GM23338 (cell line): ENCODE measurements around the gene MR1. TPM values are rescaled to one million over a fixed set of nuclear protein-coding genes. Genes with fewer than 3 reads are reported as not detected.

Experiments
- ATAC-seq: fragments of 200-7000 bp; cut with Tn5 transposase; 3 replicates; pipeline ENCODE4 v1.9.1; 2020
- DNase-seq: peaks from one replicate; pipeline ENCODE4 v3.0.0-alpha.2; 2015; ENCODE audit warnings: low spot score
- H2AFZ ChIP-seq: fragments of 200-600 bp; sonication (generic); 2 replicates; pipeline ENCODE4 v1.8.0; 2016; ENCODE audit warnings: antibody characterized with exemption, mild to moderate bottlenecking, moderate library complexity
- H3F3A ChIP-seq: fragments of 200-600 bp; sonication (generic); replicated peaks from 2 replicates; pipeline ENCODE4 v1.8.0; 2017; ENCODE audit warnings: antibody characterized with exemption, mixed run types, low read depth
- H3K27ac ChIP-seq: fragments of 200-600 bp; sonication (generic); 2 replicates; pipeline ENCODE4 v1.6.1; 2016; ENCODE audit warnings: low read depth
- H3K27me3 ChIP-seq: fragments of 200-600 bp; sonication (generic); 2 replicates; pipeline ENCODE4 v1.8.0; 2016; ENCODE audit warnings: mild to moderate bottlenecking, mixed run types, moderate library complexity; ENCODE audit not compliant: insufficient read depth
- H3K36me3 ChIP-seq: fragments of 200-600 bp; sonication (generic); 2 replicates; pipeline ENCODE4 v1.8.0; 2016; ENCODE audit warnings: mild to moderate bottlenecking; ENCODE audit not compliant: insufficient read depth
- H3K4me1 ChIP-seq: fragments of 200-600 bp; sonication (generic); 2 replicates; pipeline ENCODE4 v1.8.0; 2016; ENCODE audit warnings: mild to moderate bottlenecking, moderate library complexity; ENCODE audit not compliant: insufficient read depth
- H3K4me2 ChIP-seq: fragments of 200-600 bp; sonication (generic); 2 replicates; pipeline ENCODE4 v1.7.1; 2017; ENCODE audit warnings: mixed run types
- H3K4me3 ChIP-seq: fragments of 200-600 bp; sonication (generic); 2 replicates; pipeline ENCODE4 v1.6.1; 2016; ENCODE audit warnings: mixed run types
- H3K79me2 ChIP-seq: fragments of 200-600 bp; sonication (generic); replicated peaks from 2 replicates; pipeline ENCODE4 v1.8.0; 2017; ENCODE audit warnings: mild to moderate bottlenecking; ENCODE audit not compliant: insufficient read depth
- H3K9me2 ChIP-seq: fragments of 200-600 bp; sonication (generic); 2 replicates; pipeline ENCODE4 v1.8.0; 2017; ENCODE audit not compliant: insufficient read depth
- H4K20me1 ChIP-seq: fragments of 200-600 bp; sonication (generic); replicated peaks from 2 replicates; pipeline ENCODE4 v1.8.0; 2017; ENCODE audit warnings: mild to moderate bottlenecking; ENCODE audit not compliant: insufficient read depth
- H3K27ac Mint-ChIP-seq: 2 replicates; pipeline ENCODE4 v1.8.0; 2020; ENCODE audit warnings: inconsistent platforms, mild to moderate bottlenecking, moderate library complexity, mixed read lengths
- H3K27me3 Mint-ChIP-seq: 3 replicates; pipeline ENCODE4 v1.8.0; 2022; ENCODE audit warnings: low read depth, mild to moderate bottlenecking, moderate library complexity, mixed read lengths, inconsistent platforms; ENCODE audit not compliant: insufficient read depth, poor library complexity
- H3K36me3 Mint-ChIP-seq: 3 replicates; pipeline ENCODE4 v1.8.0; 2021; ENCODE audit warnings: low read depth, mild to moderate bottlenecking, inconsistent platforms, moderate library complexity, mixed read lengths
- H3K4me1 Mint-ChIP-seq: 3 replicates; pipeline ENCODE4 v1.8.0; 2020; ENCODE audit warnings: mild to moderate bottlenecking, inconsistent platforms, mixed read lengths
- H3K4me3 Mint-ChIP-seq: 3 replicates; pipeline ENCODE4 v1.8.0; 2021; ENCODE audit warnings: moderate library complexity, mild to moderate bottlenecking, inconsistent platforms, mixed read lengths
- H3K9me3 Mint-ChIP-seq: 3 replicates; pipeline ENCODE4 v1.8.0; 2020; ENCODE audit warnings: moderate library complexity, mild to moderate bottlenecking, inconsistent platforms, mixed read lengths
- EZH2 ChIP-seq: fragments of 200-600 bp; sonication (generic); IDR thresholded peaks from one replicate; pipeline ENCODE4 v1.8.0; 2017; ENCODE audit warnings: antibody characterized with exemption, mild to moderate bottlenecking, low read depth; ENCODE audit not compliant: unreplicated experiment
- JUNB ChIP-seq: IDR thresholded peaks from one replicate; pipeline ENCODE4 v1.6.1; 2016; ENCODE audit warnings: antibody characterized with exemption; ENCODE audit not compliant: unreplicated experiment
- NANOG ChIP-seq: IDR thresholded peaks from 2 replicates; pipeline ENCODE4 v1.6.1; 2016; ENCODE audit warnings: antibody characterized with exemption, borderline replicate concordance
- POLR2AphosphoS5 ChIP-seq: IDR thresholded peaks from 2 replicates; pipeline ENCODE4 v1.6.1; 2016; ENCODE audit warnings: antibody characterized with exemption, low read depth
- STAT1 ChIP-seq: IDR thresholded peaks from one replicate; pipeline ENCODE4 v1.6.1; 2016; ENCODE audit warnings: antibody characterized with exemption; ENCODE audit not compliant: unreplicated experiment
- ZNF331 ChIP-seq: fragments of 250-450 bp; sonication (Bioruptor Pico); IDR thresholded peaks from 2 replicates; pipeline ENCODE4 v1.5.0; 2020; ENCODE audit warnings: low read depth, mild to moderate bottlenecking, moderate library complexity
- polyA plus RNA-seq: library from polyadenylated mRNA; unstranded; fragments of >200 nt; fragmentation: Nextera tagmentation; extraction: Ambion mirVana; gene quantifications from 2 replicates; pipeline ENCODE4 v1.2.1, GENCODE V29; 2016
- total RNA-seq: library from RNA; depleted of rRNA; stranded (reverse); fragments of >200 nt; shearing (Covaris generic); gene quantifications from 2 replicates; pipeline ENCODE4 v1.2.3, GENCODE V29; 2014
- TF ChIP-seq, protein P1 (sequence below): IDR thresholded peaks from one replicate; pipeline ENCODE4 v1.6.1; 2018; ENCODE audit warnings: antibody characterized with exemption; ENCODE audit not compliant: unreplicated experiment
- TF ChIP-seq, protein P2 (sequence below): IDR thresholded peaks from 2 replicates; pipeline ENCODE4 v1.6.1; 2016; ENCODE audit warnings: antibody characterized with exemption
- TF ChIP-seq, protein P3 (sequence below): fragments of 250-450 bp; sonication (Bioruptor Pico); IDR thresholded peaks from 2 replicates; pipeline ENCODE4 v1.5.0; 2020; ENCODE audit warnings: mild to moderate bottlenecking, moderate library complexity

The MR1 gene
- total and polyA plus RNA-seq, 2 experiments from 2014 or later = 0.18 TPM; not detected in 1

DNA sequence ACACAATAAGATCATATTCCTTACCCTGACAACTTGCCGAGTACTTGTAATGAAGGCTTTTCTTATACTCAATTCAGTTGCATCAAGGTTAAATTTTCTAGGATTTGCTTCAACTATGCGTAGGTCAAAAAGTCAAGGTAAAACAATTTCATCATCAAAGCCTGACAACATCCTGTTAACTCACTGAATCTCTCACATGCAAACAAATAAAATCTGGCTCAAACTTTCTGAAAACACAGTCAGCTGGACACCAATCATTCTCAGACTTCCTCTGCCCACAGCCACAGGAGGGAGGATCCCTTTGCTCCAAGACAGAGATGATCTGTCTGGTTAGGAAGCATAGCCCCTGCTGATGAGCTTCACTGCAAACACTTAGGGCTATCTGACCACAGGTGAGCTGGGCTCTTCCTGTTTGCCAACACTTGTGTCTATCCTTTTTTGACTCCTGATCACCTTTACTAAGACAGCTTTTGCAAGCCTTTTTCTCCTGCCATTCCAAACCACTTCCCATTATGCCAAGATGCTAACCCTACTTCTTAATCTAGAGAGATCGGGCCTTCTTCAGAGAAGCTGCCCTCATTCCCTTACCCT lies 31.1 kb upstream of the MR1 start:
- Histone ChIP-seq H3K36me3 (peaks cover 4% of the 10 kb centered on the region; the same call in 1 of the 2 replicates), H3K9me2 (no peaks in the 10 kb centered on the region), H3K4me1 (no peaks in the 10 kb centered on the region), H3F3A (no peaks in the 10 kb centered on the region), H3K27me3 (no peaks in the 10 kb centered on the region), H3K4me3 (no peak overlapping the region), H3K79me2 (peaks cover 54% of the 10 kb centered on the region), H2AFZ (no peak overlapping the region), H4K20me1 (peaks cover 18% of the 10 kb centered on the region), H3K27ac (no peak overlapping the region), H3K4me2 (no peak overlapping the region)
- Mint-ChIP-seq H3K27me3 (no peaks in the 10 kb centered on the region), H3K4me1 (no peaks in the 10 kb centered on the region; the same call in 2 of the 3 replicates), H3K27ac (no peak overlapping the region), H3K9me3 (no peaks in the 10 kb centered on the region), H3K36me3 (peaks cover 49% of the 10 kb centered on the region), H3K4me3 (no peak overlapping the region)
- DNase-seq (no peak), ATAC-seq (no peak)
- TF ChIP-seq JUNB (no peak), EZH2 (no peak), POLR2AphosphoS5 (no peak), NANOG (no peak), ZNF331 (CRISPR knock-in tag) (no peak), STAT1 (no peak)
- TF ChIP-seq, protein P1, sequence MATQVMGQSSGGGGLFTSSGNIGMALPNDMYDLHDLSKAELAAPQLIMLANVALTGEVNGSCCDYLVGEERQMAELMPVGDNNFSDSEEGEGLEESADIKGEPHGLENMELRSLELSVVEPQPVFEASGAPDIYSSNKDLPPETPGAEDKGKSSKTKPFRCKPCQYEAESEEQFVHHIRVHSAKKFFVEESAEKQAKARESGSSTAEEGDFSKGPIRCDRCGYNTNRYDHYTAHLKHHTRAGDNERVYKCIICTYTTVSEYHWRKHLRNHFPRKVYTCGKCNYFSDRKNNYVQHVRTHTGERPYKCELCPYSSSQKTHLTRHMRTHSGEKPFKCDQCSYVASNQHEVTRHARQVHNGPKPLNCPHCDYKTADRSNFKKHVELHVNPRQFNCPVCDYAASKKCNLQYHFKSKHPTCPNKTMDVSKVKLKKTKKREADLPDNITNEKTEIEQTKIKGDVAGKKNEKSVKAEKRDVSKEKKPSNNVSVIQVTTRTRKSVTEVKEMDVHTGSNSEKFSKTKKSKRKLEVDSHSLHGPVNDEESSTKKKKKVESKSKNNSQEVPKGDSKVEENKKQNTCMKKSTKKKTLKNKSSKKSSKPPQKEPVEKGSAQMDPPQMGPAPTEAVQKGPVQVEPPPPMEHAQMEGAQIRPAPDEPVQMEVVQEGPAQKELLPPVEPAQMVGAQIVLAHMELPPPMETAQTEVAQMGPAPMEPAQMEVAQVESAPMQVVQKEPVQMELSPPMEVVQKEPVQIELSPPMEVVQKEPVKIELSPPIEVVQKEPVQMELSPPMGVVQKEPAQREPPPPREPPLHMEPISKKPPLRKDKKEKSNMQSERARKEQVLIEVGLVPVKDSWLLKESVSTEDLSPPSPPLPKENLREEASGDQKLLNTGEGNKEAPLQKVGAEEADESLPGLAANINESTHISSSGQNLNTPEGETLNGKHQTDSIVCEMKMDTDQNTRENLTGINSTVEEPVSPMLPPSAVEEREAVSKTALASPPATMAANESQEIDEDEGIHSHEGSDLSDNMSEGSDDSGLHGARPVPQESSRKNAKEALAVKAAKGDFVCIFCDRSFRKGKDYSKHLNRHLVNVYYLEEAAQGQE = no peak
- TF ChIP-seq, protein P2, sequence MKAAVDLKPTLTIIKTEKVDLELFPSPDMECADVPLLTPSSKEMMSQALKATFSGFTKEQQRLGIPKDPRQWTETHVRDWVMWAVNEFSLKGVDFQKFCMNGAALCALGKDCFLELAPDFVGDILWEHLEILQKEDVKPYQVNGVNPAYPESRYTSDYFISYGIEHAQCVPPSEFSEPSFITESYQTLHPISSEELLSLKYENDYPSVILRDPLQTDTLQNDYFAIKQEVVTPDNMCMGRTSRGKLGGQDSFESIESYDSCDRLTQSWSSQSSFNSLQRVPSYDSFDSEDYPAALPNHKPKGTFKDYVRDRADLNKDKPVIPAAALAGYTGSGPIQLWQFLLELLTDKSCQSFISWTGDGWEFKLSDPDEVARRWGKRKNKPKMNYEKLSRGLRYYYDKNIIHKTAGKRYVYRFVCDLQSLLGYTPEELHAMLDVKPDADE = no peak
- TF ChIP-seq, protein P3, sequence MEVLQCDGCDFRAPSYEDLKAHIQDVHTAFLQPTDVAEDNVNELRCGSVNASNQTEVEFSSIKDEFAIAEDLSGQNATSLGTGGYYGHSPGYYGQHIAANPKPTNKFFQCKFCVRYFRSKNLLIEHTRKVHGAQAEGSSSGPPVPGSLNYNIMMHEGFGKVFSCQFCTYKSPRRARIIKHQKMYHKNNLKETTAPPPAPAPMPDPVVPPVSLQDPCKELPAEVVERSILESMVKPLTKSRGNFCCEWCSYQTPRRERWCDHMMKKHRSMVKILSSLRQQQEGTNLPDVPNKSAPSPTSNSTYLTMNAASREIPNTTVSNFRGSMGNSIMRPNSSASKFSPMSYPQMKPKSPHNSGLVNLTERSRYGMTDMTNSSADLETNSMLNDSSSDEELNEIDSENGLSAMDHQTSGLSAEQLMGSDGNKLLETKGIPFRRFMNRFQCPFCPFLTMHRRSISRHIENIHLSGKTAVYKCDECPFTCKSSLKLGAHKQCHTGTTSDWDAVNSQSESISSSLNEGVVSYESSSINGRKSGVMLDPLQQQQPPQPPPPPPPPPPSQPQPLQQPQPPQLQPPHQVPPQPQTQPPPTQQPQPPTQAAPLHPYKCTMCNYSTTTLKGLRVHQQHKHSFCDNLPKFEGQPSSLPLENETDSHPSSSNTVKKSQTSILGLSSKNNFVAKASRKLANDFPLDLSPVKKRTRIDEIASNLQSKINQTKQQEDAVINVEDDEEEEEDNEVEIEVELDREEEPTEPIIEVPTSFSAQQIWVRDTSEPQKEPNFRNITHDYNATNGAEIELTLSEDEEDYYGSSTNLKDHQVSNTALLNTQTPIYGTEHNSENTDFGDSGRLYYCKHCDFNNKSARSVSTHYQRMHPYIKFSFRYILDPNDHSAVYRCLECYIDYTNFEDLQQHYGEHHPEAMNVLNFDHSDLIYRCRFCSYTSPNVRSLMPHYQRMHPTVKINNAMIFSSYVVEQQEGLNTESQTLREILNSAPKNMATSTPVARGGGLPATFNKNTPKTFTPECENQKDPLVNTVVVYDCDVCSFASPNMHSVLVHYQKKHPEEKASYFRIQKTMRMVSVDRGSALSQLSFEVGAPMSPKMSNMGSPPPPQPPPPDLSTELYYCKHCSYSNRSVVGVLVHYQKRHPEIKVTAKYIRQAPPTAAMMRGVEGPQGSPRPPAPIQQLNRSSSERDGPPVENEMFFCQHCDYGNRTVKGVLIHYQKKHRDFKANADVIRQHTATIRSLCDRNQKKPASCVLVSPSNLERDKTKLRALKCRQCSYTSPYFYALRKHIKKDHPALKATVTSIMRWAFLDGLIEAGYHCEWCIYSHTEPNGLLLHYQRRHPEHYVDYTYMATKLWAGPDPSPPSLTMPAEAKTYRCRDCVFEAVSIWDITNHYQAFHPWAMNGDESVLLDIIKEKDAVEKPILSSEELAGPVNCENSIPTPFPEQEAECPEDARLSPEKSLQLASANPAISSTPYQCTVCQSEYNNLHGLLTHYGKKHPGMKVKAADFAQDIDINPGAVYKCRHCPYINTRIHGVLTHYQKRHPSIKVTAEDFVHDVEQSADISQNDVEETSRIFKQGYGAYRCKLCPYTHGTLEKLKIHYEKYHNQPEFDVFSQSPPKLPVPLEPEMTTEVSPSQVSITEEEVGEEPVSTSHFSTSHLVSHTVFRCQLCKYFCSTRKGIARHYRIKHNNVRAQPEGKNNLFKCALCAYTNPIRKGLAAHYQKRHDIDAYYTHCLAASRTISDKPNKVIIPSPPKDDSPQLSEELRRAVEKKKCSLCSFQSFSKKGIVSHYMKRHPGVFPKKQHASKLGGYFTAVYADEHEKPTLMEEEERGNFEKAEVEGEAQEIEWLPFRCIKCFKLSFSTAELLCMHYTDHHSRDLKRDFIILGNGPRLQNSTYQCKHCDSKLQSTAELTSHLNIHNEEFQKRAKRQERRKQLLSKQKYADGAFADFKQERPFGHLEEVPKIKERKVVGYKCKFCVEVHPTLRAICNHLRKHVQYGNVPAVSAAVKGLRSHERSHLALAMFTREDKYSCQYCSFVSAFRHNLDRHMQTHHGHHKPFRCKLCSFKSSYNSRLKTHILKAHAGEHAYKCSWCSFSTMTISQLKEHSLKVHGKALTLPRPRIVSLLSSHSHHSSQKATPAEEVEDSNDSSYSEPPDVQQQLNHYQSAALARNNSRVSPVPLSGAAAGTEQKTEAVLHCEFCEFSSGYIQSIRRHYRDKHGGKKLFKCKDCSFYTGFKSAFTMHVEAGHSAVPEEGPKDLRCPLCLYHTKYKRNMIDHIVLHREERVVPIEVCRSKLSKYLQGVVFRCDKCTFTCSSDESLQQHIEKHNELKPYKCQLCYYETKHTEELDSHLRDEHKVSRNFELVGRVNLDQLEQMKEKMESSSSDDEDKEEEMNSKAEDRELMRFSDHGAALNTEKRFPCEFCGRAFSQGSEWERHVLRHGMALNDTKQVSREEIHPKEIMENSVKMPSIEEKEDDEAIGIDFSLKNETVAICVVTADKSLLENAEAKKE (CRISPR knock-in tag) = no peak
